H1 (cell line): ENCODE results near the gene KRT6C.

Experiments used
- EP300 ChIP-seq, 2 experiments: IDR thresholded peaks; 1 replicate in 1 of 2; 2 replicates in 1 of 2; pipeline ENCODE4 v1.6.1; 2011 to 2012; ENCODE audit warnings: low read depth in 2 of 2, low read length in 2 of 2, mild to moderate bottlenecking in 2 of 2, borderline replicate concordance in 1 of 2, inconsistent platforms in 1 of 2, moderate library complexity in 1 of 2
- MAFK ChIP-seq: IDR thresholded peaks from 2 replicates; pipeline ENCODE4 v1.6.1; 2012; ENCODE audit warnings: low read depth, mild to moderate bottlenecking, improper control_type of control experiment, low read length
- POLR2A ChIP-seq, 2 experiments: IDR thresholded peaks; 1 replicate in 1 of 2; 2 replicates in 1 of 2; pipeline ENCODE4 v1.6.1; 2011; ENCODE audit warnings: low read depth in 2 of 2, low read length in 2 of 2, mild to moderate bottlenecking in 2 of 2; ENCODE audit errors: control extremely low read depth in 1 of 2
- SP1 ChIP-seq: IDR thresholded peaks from 2 replicates; pipeline ENCODE4 v1.6.1; 2011; ENCODE audit warnings: low read depth, low read length
- TAF1 ChIP-seq: IDR thresholded peaks from 2 replicates; pipeline ENCODE4 v1.6.1; 2011; ENCODE audit warnings: mild to moderate bottlenecking, low read depth, low read length
- TF ChIP-seq, protein P1 (sequence below): IDR thresholded peaks from 2 replicates; pipeline ENCODE4 v1.6.1; 2011; ENCODE audit warnings: low read length, improper control_type of control experiment

DNA sequence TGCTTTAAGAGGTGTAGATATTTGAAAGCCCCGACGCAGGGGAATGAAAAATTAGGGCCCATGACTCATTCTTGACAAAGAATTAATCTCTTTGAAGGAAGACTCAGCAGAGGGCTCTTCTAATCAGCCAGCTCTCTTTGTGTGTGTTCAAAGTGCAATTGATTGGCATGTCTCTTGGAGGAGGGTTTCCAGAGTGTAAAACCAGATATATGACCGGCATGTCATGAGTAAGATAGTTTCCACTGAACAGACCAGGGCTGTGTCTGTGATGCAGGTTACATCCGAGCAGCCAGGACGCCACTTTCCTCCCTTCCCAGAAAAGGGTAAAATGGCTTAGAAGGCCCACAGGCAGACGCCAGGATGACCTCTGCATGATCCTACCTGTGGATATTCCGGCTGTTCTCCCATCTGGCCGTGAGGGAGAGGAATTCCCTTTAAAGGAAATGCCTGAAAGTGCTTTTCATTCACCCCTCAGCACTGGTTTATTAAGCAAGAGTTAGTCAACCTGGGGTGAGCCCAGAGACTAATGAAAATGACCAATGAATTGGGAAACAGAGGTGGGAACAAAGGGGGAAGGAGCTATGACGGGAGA lies 32.2 kb downstream of the KRT6C start:
- no peak for TF ChIP-seq SP1
- TF ChIP-seq POLR2A (IDR thresholded peaks at IDR 0.05; ENCODE audit: control extremely low read depth in 1 of 2, low read depth in 2 of 2, low read length in 2 of 2), result no peak
- no peak for TF ChIP-seq TAF1
- no peak for TF ChIP-seq EP300 (IDR thresholded peaks at IDR 0.05; ENCODE audit: borderline replicate concordance in 1 of 2, low read depth in 2 of 2, low read length in 2 of 2)
- TF ChIP-seq, protein P1, sequence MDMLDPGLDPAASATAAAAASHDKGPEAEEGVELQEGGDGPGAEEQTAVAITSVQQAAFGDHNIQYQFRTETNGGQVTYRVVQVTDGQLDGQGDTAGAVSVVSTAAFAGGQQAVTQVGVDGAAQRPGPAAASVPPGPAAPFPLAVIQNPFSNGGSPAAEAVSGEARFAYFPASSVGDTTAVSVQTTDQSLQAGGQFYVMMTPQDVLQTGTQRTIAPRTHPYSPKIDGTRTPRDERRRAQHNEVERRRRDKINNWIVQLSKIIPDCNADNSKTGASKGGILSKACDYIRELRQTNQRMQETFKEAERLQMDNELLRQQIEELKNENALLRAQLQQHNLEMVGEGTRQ, result no peak
- no peak for TF ChIP-seq MAFK
